Astrocyte (in vitro differentiated cells and primary cell): ENCODE measurements around the gene GTSE1. TPM values are rescaled to one million over a fixed set of nuclear protein-coding genes. Genes with fewer than 3 reads are reported as not detected.

Experiments used
- DNase-seq: peaks from one replicate; pipeline ENCODE4 v3.0.0-alpha.2; 2010; ENCODE audit warnings: low read depth
- FAIRE-seq: peaks from 2 replicates; lab custom pipeline; 2011; peaks lifted over from hg19 to GRCh38; lab: Jason Lieb, UNC
- H2AFZ ChIP-seq: 2 replicates; pipeline ENCODE4 v1.6.0; 2012; ENCODE audit warnings: low read depth, low read length, inconsistent platforms
- H3K27ac ChIP-seq: 2 replicates; pipeline ENCODE4 v1.5.1; 2011; ENCODE audit warnings: low read depth, low read length, inconsistent platforms
- H3K27me3 ChIP-seq: 2 replicates; pipeline ENCODE4 v1.6.0; 2011; ENCODE audit warnings: low read length, inconsistent platforms; ENCODE audit not compliant: insufficient read depth
- H3K36me3 ChIP-seq: 2 replicates; pipeline ENCODE4 v1.5.1; 2011; ENCODE audit warnings: low read length, inconsistent platforms; ENCODE audit not compliant: insufficient read depth
- H3K4me1 ChIP-seq: 2 replicates; pipeline ENCODE4 v1.5.1; 2011; ENCODE audit warnings: low read length, inconsistent platforms; ENCODE audit not compliant: insufficient read depth
- H3K4me2 ChIP-seq: 2 replicates; pipeline ENCODE4 v1.6.0; 2012; ENCODE audit warnings: low read length, inconsistent platforms
- H3K4me3 ChIP-seq: 2 replicates; pipeline ENCODE4 v1.5.1; 2011; ENCODE audit warnings: low read depth, mild to moderate bottlenecking, low read length, inconsistent platforms; ENCODE audit not compliant: insufficient read depth
- H3K79me2 ChIP-seq: 2 replicates; pipeline ENCODE4 v1.6.0; 2012; ENCODE audit warnings: mild to moderate bottlenecking, low read length, inconsistent platforms; ENCODE audit not compliant: insufficient read depth
- H3K9ac ChIP-seq: 2 replicates; pipeline ENCODE4 v1.6.0; 2012; ENCODE audit warnings: mild to moderate bottlenecking, low read length, inconsistent platforms
- H3K9me3 ChIP-seq: 2 replicates; pipeline ENCODE4 v1.5.1; 2012; ENCODE audit warnings: low read depth, mild to moderate bottlenecking, low read length, inconsistent platforms; ENCODE audit not compliant: insufficient read depth
- H4K20me1 ChIP-seq: 2 replicates; pipeline ENCODE4 v1.6.0; 2012; ENCODE audit warnings: low read length, inconsistent platforms; ENCODE audit not compliant: insufficient read depth
- H3K27ac Mint-ChIP-seq: one replicate; pipeline ENCODE4 v1.8.0; 2021; ENCODE audit warnings: mild to moderate bottlenecking, mixed read lengths; ENCODE audit not compliant: unreplicated experiment
- H3K27me3 Mint-ChIP-seq: one replicate; pipeline ENCODE4 v1.8.0; 2021; ENCODE audit warnings: low read depth, mixed read lengths; ENCODE audit not compliant: unreplicated experiment
- H3K36me3 Mint-ChIP-seq: one replicate; pipeline ENCODE4 v1.8.0; 2021; ENCODE audit warnings: low read depth, mixed read lengths; ENCODE audit not compliant: unreplicated experiment
- H3K4me1 Mint-ChIP-seq: one replicate; pipeline ENCODE4 v1.8.0; 2021; ENCODE audit warnings: low read depth, mixed read lengths; ENCODE audit not compliant: unreplicated experiment
- H3K4me3 Mint-ChIP-seq: one replicate; pipeline ENCODE4 v1.8.0; 2021; ENCODE audit warnings: mild to moderate bottlenecking, moderate library complexity, mixed read lengths; ENCODE audit not compliant: unreplicated experiment
- H3K9me3 Mint-ChIP-seq: one replicate; pipeline ENCODE4 v1.8.0; 2021; ENCODE audit warnings: mild to moderate bottlenecking, mixed read lengths; ENCODE audit not compliant: unreplicated experiment
- EZH2 ChIP-seq: IDR thresholded peaks from 2 replicates; pipeline ENCODE4 v1.6.1; 2012; ENCODE audit warnings: mild to moderate bottlenecking, low read length, inconsistent platforms; ENCODE audit not compliant: insufficient read depth
- total RNA-seq: library from RNA; stranded (reverse); gene quantifications from 2 replicates; pipeline ENCODE4 v1.2.1, GENCODE V29; 2021
- TF ChIP-seq, protein P1 (sequence below): IDR thresholded peaks from 2 replicates; pipeline ENCODE4 v1.5.1; 2011; ENCODE audit warnings: low read depth, mild to moderate bottlenecking, inconsistent platforms, low read length, moderate library complexity; ENCODE audit not compliant: insufficient read depth

GTSE1 gene
- total RNA-seq, 1 donor from 2014 or later: 4.1 TPM

- H3K4me2 ChIP-seq: no peak overlapping the region
- Mint-ChIP-seq H3K27ac (no peak overlapping the region), H3K4me3 (no peak overlapping the region), H3K9me3 (no peaks in the 10 kb centered on the region), H3K4me1 (peaks cover 9% of the 10 kb centered on the region), H3K27me3 (no peaks in the 10 kb centered on the region), H3K36me3 (peaks cover 29% of the 10 kb centered on the region)
- no peaks in the 10 kb centered on the region for H3K9me3 ChIP-seq
- H3K4me3 ChIP-seq: no peak overlapping the region
- no peaks in the 10 kb centered on the region for H3K27me3 ChIP-seq
- peaks cover 4% of the 10 kb centered on the region for H3K4me1 ChIP-seq
- DNase-seq (no peak), FAIRE-seq (no peak)
- peaks cover 5% of the 10 kb centered on the region for H3K36me3 ChIP-seq
- H2AFZ ChIP-seq: no peak overlapping the region
- H3K9ac ChIP-seq: no peak overlapping the region
- peaks cover 5% of the 10 kb centered on the region for H3K79me2 ChIP-seq
- peaks cover 50% of the 10 kb centered on the region for H4K20me1 ChIP-seq
- no peak overlapping the region for H3K27ac ChIP-seq
- TF ChIP-seq, protein P1, sequence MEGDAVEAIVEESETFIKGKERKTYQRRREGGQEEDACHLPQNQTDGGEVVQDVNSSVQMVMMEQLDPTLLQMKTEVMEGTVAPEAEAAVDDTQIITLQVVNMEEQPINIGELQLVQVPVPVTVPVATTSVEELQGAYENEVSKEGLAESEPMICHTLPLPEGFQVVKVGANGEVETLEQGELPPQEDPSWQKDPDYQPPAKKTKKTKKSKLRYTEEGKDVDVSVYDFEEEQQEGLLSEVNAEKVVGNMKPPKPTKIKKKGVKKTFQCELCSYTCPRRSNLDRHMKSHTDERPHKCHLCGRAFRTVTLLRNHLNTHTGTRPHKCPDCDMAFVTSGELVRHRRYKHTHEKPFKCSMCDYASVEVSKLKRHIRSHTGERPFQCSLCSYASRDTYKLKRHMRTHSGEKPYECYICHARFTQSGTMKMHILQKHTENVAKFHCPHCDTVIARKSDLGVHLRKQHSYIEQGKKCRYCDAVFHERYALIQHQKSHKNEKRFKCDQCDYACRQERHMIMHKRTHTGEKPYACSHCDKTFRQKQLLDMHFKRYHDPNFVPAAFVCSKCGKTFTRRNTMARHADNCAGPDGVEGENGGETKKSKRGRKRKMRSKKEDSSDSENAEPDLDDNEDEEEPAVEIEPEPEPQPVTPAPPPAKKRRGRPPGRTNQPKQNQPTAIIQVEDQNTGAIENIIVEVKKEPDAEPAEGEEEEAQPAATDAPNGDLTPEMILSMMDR: no peak
- no peak for TF ChIP-seq EZH2
These were observed 61.2 kb downstream of the GTSE1 start for GRCh38 chr22:46357711-46358520.

GRCh38 chr22:46358766-46359165 lies 62.1 kb downstream of the GTSE1 start:
- Mint-ChIP-seq H3K27ac (no peak overlapping the region), H3K4me3 (no peak overlapping the region), H3K36me3 (peaks cover 26% of the 10 kb centered on the region), H3K9me3 (no peaks in the 10 kb centered on the region), H3K4me1 (peaks cover 9% of the 10 kb centered on the region), H3K27me3 (no peaks in the 10 kb centered on the region)
- FAIRE-seq (no peak), DNase-seq (no peak)
- H3K9me3 ChIP-seq: no peaks in the 10 kb centered on the region
- no peak overlapping the region for H3K9ac ChIP-seq
- H3K27ac ChIP-seq: no peak overlapping the region
- H3K4me2 ChIP-seq: no peak overlapping the region
- H4K20me1 ChIP-seq: peaks cover 41% of the 10 kb centered on the region
- peaks cover 5% of the 10 kb centered on the region for H3K79me2 ChIP-seq
- no peaks in the 10 kb centered on the region for H3K4me1 ChIP-seq
- H3K27me3 ChIP-seq: no peaks in the 10 kb centered on the region
- no peak overlapping the region for H3K4me3 ChIP-seq
- TF ChIP-seq, protein P1: no peak
- no peak for TF ChIP-seq EZH2
- H2AFZ ChIP-seq: no peak overlapping the region
- H3K36me3 ChIP-seq: peaks cover 5% of the 10 kb centered on the region

DNA sequence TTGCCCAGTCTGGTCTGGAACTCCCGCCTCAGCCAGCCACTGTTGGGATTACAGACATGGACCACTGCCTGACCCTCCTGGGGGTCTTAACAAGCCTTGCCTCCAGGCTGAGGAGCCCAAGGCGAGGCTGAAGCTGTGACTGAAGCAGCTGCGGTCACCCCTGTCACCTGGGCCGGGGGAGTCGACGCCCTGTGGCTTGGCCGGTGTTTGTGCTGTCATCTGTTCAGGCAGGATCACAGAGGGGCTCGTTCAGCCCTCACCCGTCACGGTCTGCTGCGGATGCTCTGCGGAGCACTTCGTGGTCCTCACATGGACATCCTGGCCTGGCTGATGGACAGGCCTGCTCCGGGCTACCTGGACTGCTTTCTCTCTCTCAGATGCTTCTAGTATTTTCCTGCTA lies 62.7 kb downstream of the GTSE1 start:
- H3K4me3 ChIP-seq: no peak overlapping the region
- no peak overlapping the region for H3K27ac ChIP-seq
- H3K9me3 ChIP-seq: no peaks in the 10 kb centered on the region
- H3K36me3 ChIP-seq: peaks cover 5% of the 10 kb centered on the region
- FAIRE-seq: no peak
- H3K27me3 ChIP-seq: no peaks in the 10 kb centered on the region
- no peak overlapping the region for H3K4me2 ChIP-seq
- peaks cover under 1% of the 10 kb centered on the region for H3K79me2 ChIP-seq
- Mint-ChIP-seq H3K4me1 (peaks cover 9% of the 10 kb centered on the region), H3K4me3 (no peak overlapping the region), H3K27me3 (no peaks in the 10 kb centered on the region), H3K36me3 (peaks cover 25% of the 10 kb centered on the region), H3K9me3 (no peaks in the 10 kb centered on the region), H3K27ac (no peak overlapping the region)
- peaks cover 35% of the 10 kb centered on the region for H4K20me1 ChIP-seq
- TF ChIP-seq, protein P1: no peak
- no peak for TF ChIP-seq EZH2
- no peak overlapping the region for H2AFZ ChIP-seq
- H3K9ac ChIP-seq: no peak overlapping the region
- no peak for DNase-seq
- H3K4me1 ChIP-seq: no peaks in the 10 kb centered on the region
